ENCODE results near the gene HPD.
"Not testable (repeated sequence)": the region's sequence is repeated elsewhere in the genome, so short reads cannot be mapped to it uniquely, and the experiment has no call there.

HPD gene

DNA sequence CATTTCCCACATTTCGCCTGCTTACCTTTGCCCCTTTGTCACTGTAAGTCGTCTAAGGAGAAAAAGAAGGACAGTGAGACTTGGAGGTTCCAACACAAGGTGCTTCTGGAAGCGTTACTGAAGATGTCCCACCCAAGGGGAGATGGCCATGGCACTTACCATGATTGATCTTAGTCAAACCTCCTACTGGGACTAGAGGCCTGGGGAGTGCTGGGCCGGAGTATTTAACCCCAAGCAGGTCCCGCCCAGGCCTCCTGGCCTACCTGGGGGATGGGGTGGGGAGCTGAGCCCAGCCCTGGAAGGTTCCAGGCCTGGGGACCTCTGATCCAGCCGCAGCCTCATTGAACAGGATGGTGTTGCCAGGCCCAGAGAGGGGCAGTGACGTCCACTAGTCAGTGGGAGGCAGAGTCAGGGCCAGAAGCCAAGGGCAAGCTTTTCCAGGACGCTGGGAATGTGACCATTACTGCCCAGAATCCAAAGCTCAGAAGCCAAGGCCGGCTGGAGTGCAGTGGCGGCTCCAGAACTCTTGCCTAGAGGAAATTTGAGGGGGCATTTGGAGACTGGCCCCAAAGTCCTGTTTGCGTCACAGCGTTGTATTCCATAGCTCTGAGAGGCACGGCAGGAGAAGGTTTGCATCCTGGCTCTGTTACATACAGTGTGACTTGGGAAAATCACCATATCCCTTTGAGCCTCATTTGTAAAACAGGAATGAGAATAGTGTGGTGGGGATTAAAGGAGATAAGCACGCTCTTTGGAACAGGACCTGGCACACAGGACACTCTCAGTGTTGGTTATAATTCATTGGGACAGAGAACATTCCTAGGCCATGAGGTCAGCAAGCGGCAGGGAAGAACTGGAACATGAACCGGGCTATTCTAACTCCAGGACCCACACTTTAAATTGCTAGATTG is at the start of gene HPD:
HPD (minus strand) TSS at position 198 of the 911 bp plus-strand sequence; CDS start at position 162, 36 bp downstream.
- no peak for DNase-seq

DNA sequence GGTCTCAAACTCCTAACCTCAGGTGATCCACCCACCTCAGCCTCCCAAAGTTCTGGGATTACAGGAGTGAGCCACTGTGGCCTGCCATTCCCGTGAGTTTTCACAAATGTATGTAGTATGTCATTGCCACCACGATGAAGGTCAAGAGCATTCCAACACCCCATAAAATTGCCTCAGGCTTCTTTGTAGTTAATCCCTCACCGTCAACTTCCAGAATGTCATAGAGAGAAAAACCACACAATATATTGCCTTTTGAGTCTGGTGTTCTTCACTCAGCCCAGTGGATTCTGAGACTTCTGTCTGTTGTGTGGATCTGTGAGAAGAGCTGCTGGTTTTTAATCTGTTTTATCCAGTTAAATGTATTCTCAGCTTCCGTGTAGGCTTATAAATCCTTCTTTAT is 47.1 kb upstream of the HPD start:
- no peak for DNase-seq

DNA sequence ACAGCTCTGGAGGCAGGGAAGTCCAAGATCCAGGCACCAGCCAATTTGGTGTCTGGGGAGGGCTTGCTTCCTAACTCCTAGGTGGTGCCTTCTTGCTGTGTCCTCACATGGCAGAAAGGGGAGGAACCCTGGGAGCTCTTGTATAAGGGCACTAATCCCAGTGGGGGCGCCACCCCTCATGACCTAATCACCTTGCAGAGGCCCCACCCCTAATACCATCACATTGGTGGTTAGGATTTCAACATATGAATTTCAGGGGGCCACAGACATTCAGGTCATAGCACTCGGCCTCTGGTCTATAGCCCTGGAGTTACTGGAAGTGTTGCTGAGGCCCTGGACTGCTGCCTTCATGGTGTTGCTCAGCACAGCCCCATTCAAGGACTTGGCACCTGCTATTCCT is 44.5 kb upstream of the HPD start:
- no peak for DNase-seq

DNA sequence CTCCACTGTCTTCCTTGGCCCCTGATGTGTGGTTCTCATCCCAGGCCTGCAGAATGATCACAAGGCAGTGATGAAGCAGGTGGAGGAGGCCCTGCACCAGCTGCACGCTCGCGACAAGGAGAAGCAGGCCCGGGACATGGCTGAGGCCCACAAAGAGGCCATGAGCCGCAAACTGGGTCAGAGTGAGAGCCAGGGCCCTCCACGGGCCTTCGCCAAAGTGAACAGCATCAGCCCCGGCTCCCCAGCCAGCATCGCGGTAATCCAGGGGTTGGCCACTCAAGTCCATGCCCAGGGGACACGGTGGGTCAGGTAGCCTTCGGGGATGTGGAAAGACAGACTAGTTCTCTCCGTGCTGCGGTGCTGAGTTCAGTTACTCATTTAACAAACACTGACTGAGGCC is 40.9 kb upstream of the HPD start:
- DNase-seq = no peak

DNA sequence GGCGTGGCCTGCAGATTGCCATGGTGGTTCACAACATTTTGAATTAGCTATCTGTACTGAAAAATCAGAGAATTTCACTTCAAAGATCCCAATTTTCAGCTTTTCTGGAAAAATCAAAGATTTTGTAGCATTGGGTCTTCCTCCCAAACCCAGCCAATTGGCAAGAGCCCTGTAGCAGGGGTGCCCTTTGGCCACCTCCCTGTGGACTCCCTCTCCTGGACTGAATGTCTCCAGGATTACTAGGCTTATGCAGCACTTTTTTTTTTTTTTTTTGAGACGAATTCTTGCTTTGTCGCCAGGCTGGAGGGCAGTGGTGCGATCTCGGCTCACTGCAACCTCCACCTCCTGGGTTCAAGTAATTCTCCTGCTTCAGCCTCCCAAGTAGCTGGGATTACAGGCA is 39.6 kb upstream of the HPD start:
- no peak for DNase-seq

GRCh38 chr12:121894633-121895032 is 36.0 kb upstream of the HPD start:
- no peak for DNase-seq

DNA sequence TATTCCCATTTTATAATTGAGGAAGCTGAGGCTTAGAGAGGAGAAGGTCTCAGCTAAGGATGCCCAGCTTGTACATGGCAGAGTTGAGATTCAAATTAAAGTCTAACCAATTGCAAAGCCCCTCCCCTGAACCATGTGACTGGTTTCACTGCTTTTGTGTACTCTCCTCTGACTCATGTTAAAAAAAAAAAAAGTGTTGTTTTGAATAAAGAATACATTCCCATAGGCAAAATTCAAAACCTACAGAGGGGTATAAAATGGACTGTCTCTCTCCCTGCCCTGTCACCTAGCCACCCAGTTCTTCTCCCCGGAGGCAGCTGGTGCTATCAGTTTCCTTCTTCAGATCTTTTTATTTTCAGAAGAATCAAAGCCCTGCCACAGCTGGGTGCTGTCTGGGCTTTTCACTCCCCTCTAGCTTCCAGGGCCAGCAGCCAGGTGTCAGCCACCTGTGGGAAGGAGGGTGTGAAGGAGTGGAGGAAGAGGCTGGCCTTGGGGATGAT is 35.4 kb upstream of the HPD start:
- peak; percentile 15 for DNase-seq

- no peak for DNase-seq
Measured at GRCh38 chr12:121892673-121893561, 34.3 kb upstream of the HPD start.

- not testable (repeated sequence) for DNase-seq
Measured at GRCh38 chr12:121889661-121890060, 31.0 kb upstream of the HPD start.

GRCh38 chr12:121889274-121889624 is 30.6 kb upstream of the HPD start:
- no peak for DNase-seq

GRCh38 chr12:121888478-121889273 is 30.0 kb upstream of the HPD start, which contains the start of gene PSMD9:
Gene PSMD9 (plus strand): TSS chr12:121888790. CDS start chr12:121888857, 67 bp downstream.
- peak; percentile 96 for DNase-seq

DNA sequence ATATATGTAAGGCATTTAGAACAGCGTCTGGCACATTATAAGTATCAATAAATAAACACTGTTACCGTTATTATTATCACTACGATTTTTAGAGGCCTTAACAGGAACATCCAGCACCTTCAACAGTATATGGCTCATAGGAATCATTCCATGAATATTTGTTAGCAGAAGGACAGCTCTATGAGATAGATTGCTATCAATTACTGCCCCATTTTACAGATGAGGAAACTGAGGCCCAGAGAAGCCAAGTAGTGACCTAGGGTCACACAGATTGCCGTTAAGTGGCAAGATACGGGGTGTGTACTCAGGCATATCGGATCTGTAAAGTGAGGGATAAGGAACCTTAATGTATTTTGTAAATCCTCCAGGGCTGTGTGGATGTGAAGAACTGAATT is 29.4 kb upstream of the HPD start:
- DNase-seq = no peak

GRCh38 chr12:121885129-121885528 is 26.5 kb upstream of the HPD start:
- DNase-seq = not testable (repeated sequence)

DNA sequence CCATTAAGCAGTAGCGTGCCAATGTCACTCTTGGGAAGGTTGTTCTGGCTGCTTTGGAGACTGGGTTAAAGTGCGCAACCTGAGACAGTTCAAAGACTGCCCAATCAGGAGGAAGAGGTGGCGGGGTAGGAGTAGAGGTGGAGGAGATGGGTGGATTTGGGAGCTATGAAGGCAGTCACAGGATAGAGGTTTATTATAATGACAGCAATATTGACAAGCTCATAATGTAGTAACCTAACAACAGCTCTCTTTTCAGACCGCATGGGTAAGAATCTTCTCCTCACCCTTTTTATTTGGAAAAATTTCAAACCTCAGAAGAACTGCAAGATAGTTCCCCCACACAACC is 24.6 kb upstream of the HPD start:
- DNase-seq = no peak

DNA sequence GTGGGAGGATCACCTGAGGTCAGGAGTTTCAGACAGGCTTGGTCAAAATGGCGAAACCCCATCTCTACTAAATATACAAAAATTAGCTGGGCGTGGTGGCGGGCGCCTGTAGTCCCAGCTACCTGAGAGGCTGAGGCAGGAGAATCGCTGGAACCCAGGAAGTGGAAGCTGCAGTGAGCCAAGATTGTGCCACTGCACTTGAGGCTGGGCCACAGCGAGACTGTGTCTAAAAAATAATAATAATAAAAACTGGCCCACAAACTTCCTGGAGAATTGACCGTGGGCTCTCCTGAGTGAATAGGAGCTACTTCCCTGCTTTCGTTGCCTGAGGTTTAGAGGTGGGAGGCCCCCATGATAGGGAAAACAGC is 17.4 kb upstream of the HPD start:
- DNase-seq = not testable (repeated sequence)

- no peak for DNase-seq
Measured at GRCh38 chr12:121875582-121875981, 16.9 kb upstream of the HPD start.

DNA sequence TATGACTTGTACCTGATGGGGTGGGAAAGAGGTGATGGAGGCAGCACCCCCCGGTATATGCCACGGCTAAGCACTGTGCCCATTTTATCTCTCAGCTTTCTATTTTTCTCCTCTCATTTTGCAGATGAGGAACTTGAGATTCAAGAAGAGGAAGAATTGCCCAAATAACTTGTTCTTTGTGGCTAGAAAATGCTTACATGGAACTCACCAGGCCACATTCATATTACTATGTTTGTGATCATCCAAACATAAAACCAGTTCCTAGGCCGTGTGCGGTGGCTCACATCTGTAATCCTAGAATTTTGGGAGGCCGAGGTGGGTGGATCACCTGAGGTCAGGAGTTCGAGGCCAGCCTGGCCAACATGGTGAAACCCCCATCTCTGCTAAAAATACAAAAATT is 15.4 kb upstream of the HPD start:
- no peak for DNase-seq

GRCh38 chr12:121873216-121873569 is 14.5 kb upstream of the HPD start:
- no peak for DNase-seq

GRCh38 chr12:121872546-121873215 is 14.0 kb upstream of the HPD start:
- DNase-seq = no peak

- DNase-seq = no peak
Measured at GRCh38 chr12:121871467-121871866, 12.8 kb upstream of the HPD start.

GRCh38 chr12:121869229-121869628 is 10.6 kb upstream of the HPD start:
- not testable (repeated sequence) for DNase-seq

DNA sequence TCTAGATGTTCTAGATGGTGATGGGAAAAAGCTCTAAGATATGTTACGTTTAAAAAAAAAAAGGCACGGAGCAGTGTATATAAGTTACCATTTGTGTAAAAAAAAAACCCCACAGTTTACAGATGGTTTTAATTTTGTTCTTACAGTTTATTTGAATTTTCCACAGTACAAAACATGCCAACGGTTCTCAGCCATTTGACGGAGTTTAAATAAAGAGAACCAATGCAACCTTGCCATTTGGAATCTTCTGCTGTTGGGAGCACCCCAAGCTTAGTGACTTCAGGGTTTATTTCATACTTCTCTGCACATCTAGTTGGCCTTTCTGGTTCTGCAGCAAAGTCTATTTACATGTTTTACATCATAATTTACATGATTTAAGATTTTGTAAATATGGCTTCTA is 7.7 kb upstream of the HPD start:
- DNase-seq = no peak
